Measurements from ENCODE around the gene MCM9. TPM values are rescaled to one million over a fixed set of nuclear protein-coding genes. Genes with fewer than 3 reads are reported as not detected.

The MCM9 gene
- total and polyA plus RNA-seq, 2 of the 13 experiments (the other 11 are each of a cell fraction or from before 2014, with no cell fraction given) = 3.8 to 17.2 TPM

- TF ChIP-seq ELF4 (CRISPR knock-in tag; IDR thresholded peaks at IDR 0.05; ENCODE audit: borderline replicate concordance) (no peak), REXO4 (CRISPR knock-in tag; IDR thresholded peaks at IDR 0.05; ENCODE audit: borderline replicate concordance) (0 out of 2 replicates have a peak, but pooled peaks have one; percentile 70), ZNF552 (CRISPR knock-in tag; IDR thresholded peaks at IDR 0.05; ENCODE audit: borderline replicate concordance) (peak; percentile 55; the same call in 1 of the 2 replicates), ZNF776 (CRISPR knock-in tag; IDR thresholded peaks at IDR 0.05) (no peak; the same call in 1 of the 2 replicates), NFYC (CRISPR knock-in tag; IDR thresholded peaks at IDR 0.05) (no peak), ZNF549 (CRISPR knock-in tag; IDR thresholded peaks at IDR 0.05) (no peak), KLF12 (CRISPR knock-in tag; IDR thresholded peaks at IDR 0.05; ENCODE audit: borderline replicate concordance) (peak; percentile 83), NPAS2 (CRISPR knock-in tag; IDR thresholded peaks at IDR 0.05; ENCODE audit: borderline replicate concordance) (no peak), KLF15 (CRISPR knock-in tag; IDR thresholded peaks at IDR 0.05; ENCODE audit: borderline replicate concordance) (no peak; the same call in 1 of the 2 replicates), ZNF790 (CRISPR knock-in tag; IDR thresholded peaks at IDR 0.05; ENCODE audit: borderline replicate concordance) (peak; percentile 65; the same call in 1 of the 2 replicates), ZNF768 (CRISPR knock-in tag; IDR thresholded peaks at IDR 0.05) (peak; percentile 77), ARNTL (CRISPR knock-in tag; IDR thresholded peaks at IDR 0.05) (0 out of 2 replicates have a peak, but pooled peaks have one; percentile 43), BATF2 (CRISPR knock-in tag; IDR thresholded peaks at IDR 0.05) (0 out of 2 replicates have a peak, but pooled peaks have one; percentile 41), ARID4A (CRISPR knock-in tag; IDR thresholded peaks at IDR 0.05; ENCODE audit: borderline replicate concordance) (peak; percentile 94), GRHL1 (CRISPR knock-in tag; conservative IDR thresholded peaks at IDR 0.05) (no peak), ATAD3A (CRISPR knock-in tag; IDR thresholded peaks at IDR 0.05) (no peak), ZNF138 (CRISPR knock-in tag; IDR thresholded peaks at IDR 0.05; ENCODE audit: low read depth) (no peak), ARHGAP35 (CRISPR knock-in tag; IDR thresholded peaks at IDR 0.05; ENCODE audit: borderline replicate concordance) (peak; percentile 87), TRIM22 (IDR thresholded peaks at IDR 0.05) (no peak), SP4 (CRISPR knock-in tag; IDR thresholded peaks at IDR 0.05) (peak; percentile 71), ZNF282 (IDR thresholded peaks at IDR 0.05; ENCODE audit: partially characterized antibody) (no peak)
Measured at GRCh38 chr6:118934461-118935330, at the start of gene MCM9 (continued).
